DND-41 (cell line): ENCODE measurements around the gene SMARCC1.

Experiments used
- CTCF ChIP-seq: IDR thresholded peaks from 2 replicates; pipeline ENCODE4 v1.5.1; 2012; ENCODE audit warnings: borderline replicate concordance, low read length, moderate library complexity, mild to moderate bottlenecking; ENCODE audit not compliant: poor library complexity, severe bottlenecking; ENCODE audit errors: extremely low read depth
- EZH2 ChIP-seq: IDR thresholded peaks from 3 replicates; pipeline ENCODE4 v1.6.1; 2012; ENCODE audit warnings: borderline replicate concordance, low read depth, mild to moderate bottlenecking, moderate library complexity, low read length, inconsistent platforms; ENCODE audit not compliant: severe bottlenecking

- TF ChIP-seq CTCF (no peak), EZH2 (no peak)
These were observed 198.2 kb downstream of the SMARCC1 start for GRCh38 chr3:47583320-47584075.
